ENCODE data around the gene ZNF280B.
"Not testable (repeated sequence)": the region's sequence is repeated elsewhere in the genome, so short reads cannot be mapped to it uniquely, and the experiment has no call there.

The ZNF280B gene

GRCh38 chr22:22506736-22507135 lies 1.8 kb downstream of the ZNF280B start:
- DNase-seq = no peak

GRCh38 chr22:22498267-22498666 lies 10.3 kb downstream of the ZNF280B start:
- no peak for DNase-seq

- DNase-seq = not testable (repeated sequence)
These were observed 17.0 kb downstream of the ZNF280B start for GRCh38 chr22:22491589-22491988.

GRCh38 chr22:22488736-22489135 lies 19.8 kb downstream of the ZNF280B start:
- no peak for DNase-seq

GRCh38 chr22:22487869-22488597 lies 20.5 kb downstream of the ZNF280B start:
- DNase-seq = no peak

- no peak for DNase-seq
These were observed 21.5 kb downstream of the ZNF280B start for GRCh38 chr22:22487059-22487458.

- no peak for DNase-seq
These were observed 22.2 kb downstream of the ZNF280B start for GRCh38 chr22:22486132-22486899.

GRCh38 chr22:22485524-22485923 lies 23.0 kb downstream of the ZNF280B start:
- DNase-seq = no peak

GRCh38 chr22:22484023-22484422 lies 24.5 kb downstream of the ZNF280B start:
- DNase-seq = no peak

- DNase-seq = no peak
These were observed 27.6 kb downstream of the ZNF280B start for GRCh38 chr22:22480940-22481339.

- no peak for DNase-seq
These were observed 28.5 kb downstream of the ZNF280B start for GRCh38 chr22:22479999-22480532.

- no peak for DNase-seq
These were observed 29.4 kb downstream of the ZNF280B start for GRCh38 chr22:22479116-22479515.

- no peak for DNase-seq
These were observed 30.1 kb downstream of the ZNF280B start for GRCh38 chr22:22478470-22478869.

GRCh38 chr22:22474733-22475132 lies 33.8 kb downstream of the ZNF280B start:
- DNase-seq = no peak

GRCh38 chr22:22471104-22471503 lies 37.4 kb downstream of the ZNF280B start:
- DNase-seq = not testable (repeated sequence)

- DNase-seq = no peak
These were observed 39.0 kb downstream of the ZNF280B start for GRCh38 chr22:22469527-22469926.

- DNase-seq = not testable (repeated sequence)
These were observed 39.6 kb downstream of the ZNF280B start for GRCh38 chr22:22468794-22469469.

- no peak for DNase-seq
These were observed 41.4 kb downstream of the ZNF280B start for GRCh38 chr22:22467112-22467511.

- no peak for DNase-seq
These were observed 42.8 kb downstream of the ZNF280B start for GRCh38 chr22:22465782-22466181.

- DNase-seq = no peak
These were observed 43.4 kb downstream of the ZNF280B start for GRCh38 chr22:22465094-22465602.

- no peak for DNase-seq
These were observed 43.9 kb downstream of the ZNF280B start for GRCh38 chr22:22464541-22465054.

GRCh38 chr22:22463855-22464540 lies 44.5 kb downstream of the ZNF280B start:
- no peak for DNase-seq

All from cortex of kidney (tissue), 1 donor.